GM21367 (cell line): ENCODE results near the gene CFAP45.

Experiments
- ATAC-seq: cut with Tn5 transposase; IDR thresholded peaks from one replicate; pipeline ENCODE4 v1.9.1; 2021; ENCODE audit not compliant: unreplicated experiment

CFAP45 gene

GRCh38 chr1:159859767-159860322, 40.1 kb downstream of the CFAP45 start:
- no peak for ATAC-seq

GRCh38 chr1:159857889-159858288, 42.1 kb downstream of the CFAP45 start:
- no peak for ATAC-seq

- ATAC-seq: no peak
These were observed 43.4 kb downstream of the CFAP45 start for GRCh38 chr1:159856576-159856975.

- no peak for ATAC-seq
These were observed 44.3 kb downstream of the CFAP45 start for GRCh38 chr1:159855709-159856108.

GRCh38 chr1:159854693-159855192, 45.2 kb downstream of the CFAP45 start:
- peak; percentile 88 for ATAC-seq

GRCh38 chr1:159854116-159854692, 45.8 kb downstream of the CFAP45 start:
- ATAC-seq: no peak

- ATAC-seq: no peak
These were observed 46.4 kb downstream of the CFAP45 start for GRCh38 chr1:159853417-159854115.

GRCh38 chr1:159851407-159851806, 48.6 kb downstream of the CFAP45 start:
- ATAC-seq: no peak

GRCh38 chr1:159849626-159850366, 50.2 kb downstream of the CFAP45 start:
- no peak for ATAC-seq

- ATAC-seq: no peak
These were observed 51.6 kb downstream of the CFAP45 start for GRCh38 chr1:159848326-159848725.

GRCh38 chr1:159847231-159847630, 52.7 kb downstream of the CFAP45 start:
- no peak for ATAC-seq

GRCh38 chr1:159845751-159846629, 54.0 kb downstream of the CFAP45 start:
- ATAC-seq: no peak

- no peak for ATAC-seq
These were observed 56.5 kb downstream of the CFAP45 start for GRCh38 chr1:159843459-159843858.

- ATAC-seq: no peak
These were observed 58.2 kb downstream of the CFAP45 start for GRCh38 chr1:159841749-159842148.

GRCh38 chr1:159839116-159839849, 60.7 kb downstream of the CFAP45 start:
- peak; percentile 83 for ATAC-seq

- peak; percentile 36 for ATAC-seq
These were observed 61.2 kb downstream of the CFAP45 start for GRCh38 chr1:159838715-159839114.

- no peak for ATAC-seq
These were observed 64.0 kb downstream of the CFAP45 start for GRCh38 chr1:159835862-159836525.

- ATAC-seq: no peak
These were observed 64.6 kb downstream of the CFAP45 start for GRCh38 chr1:159835356-159835755.

- no peak for ATAC-seq
These were observed 67.7 kb downstream of the CFAP45 start for GRCh38 chr1:159832309-159832708.
